HCT116 (cell line): ENCODE measurements around the gene RNPEPL1. TPM values are rescaled to one million over a fixed set of nuclear protein-coding genes. Genes with fewer than 3 reads are reported as not detected.
A peak's percentile ranks its signal among the peaks of the same experiment; 100 is the strongest.

Experiments used
- ATAC-seq: fragments of 200-7000 bp; cut with Tn5 transposase; 2 replicates; pipeline ENCODE4 v1.9.1; 2020; ENCODE audit warnings: mild to moderate bottlenecking, moderate library complexity
- BruUV-seq: library from RNA; stranded (reverse); fragments of 400-500 nt; replicated peaks from 2 replicates; lab custom pipeline; 2021; lab: Mats Ljungman, UMichigan
- CTCF ChIA-PET: fragments of 300-600 bp; sonication (Branson Sonifier 250); formaldehyde crosslinking; loops from one replicate; lab custom pipeline; 2021; ENCODE audit warnings: antibody characterized with exemption; lab: Charles Lee
- POLR2A ChIA-PET: fragments of 300-600, 350-600 bp; sonication (Branson Sonifier 250); formaldehyde crosslinking; loops from one replicate; lab custom pipeline; 2021; ENCODE audit warnings: antibody characterized with exemption; lab: Charles Lee
- RAD21 ChIA-PET, 2 experiments: fragments of 300-600 bp; sonication (Branson Sonifier 250); formaldehyde crosslinking; loops; one replicate each; lab custom pipeline; 2023; ENCODE audit warnings: low total read pairs in 2 of 2; ENCODE audit not compliant: uncharacterized antibody in 2 of 2, unreplicated experiment in 2 of 2, low non-redundant PET in 1 of 2; lab: Charles Lee
- DNase-seq: peaks from one replicate; pipeline ENCODE4 v3.0.0-alpha.2; 2010; ENCODE audit warnings: low read depth, low spot score
- H2AFZ ChIP-seq: fragments of 200-600 bp; shearing (Covaris generic), sonication (generic); 2 replicates; pipeline ENCODE4 v1.6.1; 2017; ENCODE audit warnings: low read depth, mixed run types, mixed read lengths, antibody characterized with exemption, low read length; ENCODE audit not compliant: poor library complexity, severe bottlenecking
- H3K27ac ChIP-seq: 2 replicates; pipeline ENCODE4 v1.5.1; 2012; ENCODE audit warnings: low read depth, low read length
- H3K27me3 ChIP-seq: fragments of 200-600 bp; sonication (generic); 2 replicates; pipeline ENCODE4 v1.6.1; 2016; ENCODE audit warnings: mixed run types, low read length, mixed read lengths; ENCODE audit not compliant: insufficient read depth
- H3K36me3 ChIP-seq, 2 experiments: fragments of 200-500 bp in 1 of 2; fragments of 200-600 bp in 1 of 2; sonication (Bioruptor generic) in 1 of 2; sonication (generic) in 1 of 2; 2 replicates each; pipeline versions ENCODE4 v1.5.1 to v1.6.1; 2014 to 2016; ENCODE audit warnings: low read length in 2 of 2, inconsistent platforms in 1 of 2, mixed read lengths in 1 of 2, mixed run types in 1 of 2; ENCODE audit not compliant: insufficient read depth in 2 of 2, control insufficient read depth in 1 of 2
- H3K4me1 ChIP-seq, 2 experiments: fragments of 200-600 bp in 1 of 2; sonication (generic) in 1 of 2; 2 replicates each; pipeline versions ENCODE4 v1.5.1 to v1.6.1; 2012 to 2017; ENCODE audit warnings: low read length in 2 of 2, inconsistent platforms in 1 of 2, mild to moderate bottlenecking in 1 of 2, mixed read lengths in 1 of 2, mixed run types in 1 of 2, moderate library complexity in 1 of 2; ENCODE audit not compliant: insufficient read depth in 2 of 2, control insufficient read depth in 1 of 2
- H3K4me2 ChIP-seq: fragments of 200-600 bp; sonication (generic); 2 replicates; pipeline ENCODE4 v1.6.1; 2017; ENCODE audit warnings: mixed run types, low read length, mixed read lengths
- H3K4me3 ChIP-seq, 2 experiments: fragments of 200-600 bp in 1 of 2; sonication (generic) in 1 of 2; replicated peaks in 1 of 2; 2 replicates each; pipeline ENCODE4 v1.5.1; 2011 to 2016; ENCODE audit warnings: low read length in 2 of 2, control low read depth in 1 of 2, low read depth in 1 of 2, mild to moderate bottlenecking in 1 of 2, mixed read lengths in 1 of 2, mixed run types in 1 of 2
- H3K79me2 ChIP-seq: fragments of 200-600 bp; sonication (generic); 2 replicates; pipeline ENCODE4 v1.6.1; 2017; ENCODE audit warnings: mild to moderate bottlenecking, mixed run types, low read length, moderate library complexity, mixed read lengths; ENCODE audit not compliant: insufficient read depth
- H3K9ac ChIP-seq: fragments of 200-600 bp; sonication (generic); 2 replicates; pipeline ENCODE4 v1.6.1; 2016; ENCODE audit warnings: low read length, mixed read lengths
- H3K9me2 ChIP-seq: fragments of 200-600 bp; sonication (generic), shearing (Covaris generic); 2 replicates; pipeline ENCODE4 v1.6.1; 2017; ENCODE audit warnings: mixed run types, mild to moderate bottlenecking, moderate library complexity; ENCODE audit not compliant: insufficient read depth
- H3K9me3 ChIP-seq, 2 experiments: fragments of 200-500 bp in 1 of 2; fragments of 200-600 bp in 1 of 2; sonication (Bioruptor generic) in 1 of 2; sonication (generic) in 1 of 2; 2 replicates each; pipeline ENCODE4 v1.6.1; 2014 to 2017; ENCODE audit warnings: low read length in 2 of 2, mixed read lengths in 2 of 2, inconsistent platforms in 1 of 2, low read depth in 1 of 2, mild to moderate bottlenecking in 1 of 2, mixed run types in 1 of 2, moderate library complexity in 1 of 2; ENCODE audit not compliant: control insufficient read depth in 1 of 2, insufficient read depth in 1 of 2
- H4K20me1 ChIP-seq: fragments of 200-600 bp; sonication (generic), shearing (Covaris generic); 2 replicates; pipeline ENCODE4 v1.6.1; 2017; ENCODE audit warnings: mixed run types, mild to moderate bottlenecking, moderate library complexity; ENCODE audit not compliant: insufficient read depth
- CEBPB ChIP-seq: IDR thresholded peaks from 2 replicates; pipeline ENCODE4 v1.6.1; 2012; ENCODE audit warnings: low read depth
- FOSL1 ChIP-seq: IDR thresholded peaks from 2 replicates; pipeline ENCODE4 v1.6.1; 2012; ENCODE audit warnings: low read depth
- POLR2AphosphoS5 ChIP-seq: IDR thresholded peaks from 2 replicates; pipeline ENCODE4 v1.6.1; 2011; ENCODE audit warnings: mild to moderate bottlenecking, low read depth, low read length, moderate library complexity
- SRF ChIP-seq: IDR thresholded peaks from 2 replicates; pipeline ENCODE4 v1.6.1; 2012; ENCODE audit warnings: low read depth
- TCF7L2 ChIP-seq: IDR thresholded peaks from 2 replicates; pipeline ENCODE4 v1.7.0; 2011; ENCODE audit warnings: borderline replicate concordance, inconsistent platforms; ENCODE audit not compliant: insufficient read depth, insufficient read length; ENCODE audit errors: extremely low read depth
- YY1 ChIP-seq: IDR thresholded peaks from 2 replicates; pipeline ENCODE4 v1.6.1; 2011; ENCODE audit warnings: low read length, low read depth, moderate library complexity, mild to moderate bottlenecking; ENCODE audit not compliant: insufficient replicate concordance; ENCODE audit errors: extremely low read depth
- intact Hi-C: fragments of 100-400 bp; cut with micrococcal nuclease; formaldehyde crosslinking; loops from 2 replicates; pipeline ENCODE4 v1.10.0; 2022
- total RNA-seq: library from RNA; stranded (reverse); gene quantifications from one replicate; pipeline ENCODE4 v1.2.1, GENCODE V29; 2021; ENCODE audit not compliant: unreplicated experiment
- TF ChIP-seq, protein P1 (sequence below): IDR thresholded peaks from 2 replicates; pipeline ENCODE4 v1.6.1; 2012; ENCODE audit warnings: low read depth
- TF ChIP-seq, protein P2 (sequence below): IDR thresholded peaks from 2 replicates; pipeline ENCODE4 v1.6.1; 2012
- TF ChIP-seq, protein P3 (sequence below), 3 experiments: fragments of 200-600 bp in 1 of 3; sonication (generic) in 1 of 3; IDR thresholded peaks in 2 of 3; conservative IDR thresholded peaks in 1 of 3; 2 replicates each; pipeline ENCODE4 v1.5.1; 2012 to 2017; ENCODE audit warnings: low read depth in 2 of 3, low read length in 2 of 3, antibody characterized with exemption in 1 of 3, borderline replicate concordance in 1 of 3, control low read depth in 1 of 3, mild to moderate bottlenecking in 1 of 3, mixed read lengths in 1 of 3, mixed run types in 1 of 3, moderate library complexity in 1 of 3; ENCODE audit not compliant: insufficient read depth in 1 of 3

Gene RNPEPL1
- total RNA-seq, 1 experiment from 2014 or later, result 49.7 TPM

DNA sequence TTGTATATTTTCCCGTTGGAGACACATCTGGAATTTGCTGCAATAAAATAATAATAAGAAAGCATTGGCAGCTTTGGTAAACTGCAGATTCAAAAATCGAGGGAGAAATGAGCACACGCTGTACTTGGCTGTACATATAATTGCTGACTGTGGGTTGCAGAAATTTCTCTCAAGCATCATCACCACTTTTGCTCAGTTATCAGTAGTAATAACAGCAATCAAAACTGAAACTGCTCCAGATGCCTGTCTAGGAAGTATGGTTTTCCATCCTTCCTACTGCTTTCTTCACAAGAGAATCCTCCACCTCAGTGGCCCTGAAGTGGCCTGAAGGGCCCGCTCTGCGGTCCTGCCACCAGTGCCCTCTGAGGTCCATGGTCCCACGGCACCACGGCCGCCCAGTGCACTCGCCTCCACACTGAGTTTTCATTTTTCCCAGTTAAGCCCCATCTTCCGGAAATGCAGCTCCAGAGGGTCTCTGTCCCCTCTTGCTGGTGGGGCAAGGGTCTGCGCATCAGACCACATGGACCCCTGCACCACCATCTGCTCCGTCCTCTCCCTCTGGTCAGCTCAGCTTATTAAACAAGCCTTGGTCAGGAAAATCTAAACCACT, 4.2 kb upstream of the RNPEPL1 start (continued):
- TF ChIP-seq YY1, result no peak
- TF ChIP-seq, protein P1, sequence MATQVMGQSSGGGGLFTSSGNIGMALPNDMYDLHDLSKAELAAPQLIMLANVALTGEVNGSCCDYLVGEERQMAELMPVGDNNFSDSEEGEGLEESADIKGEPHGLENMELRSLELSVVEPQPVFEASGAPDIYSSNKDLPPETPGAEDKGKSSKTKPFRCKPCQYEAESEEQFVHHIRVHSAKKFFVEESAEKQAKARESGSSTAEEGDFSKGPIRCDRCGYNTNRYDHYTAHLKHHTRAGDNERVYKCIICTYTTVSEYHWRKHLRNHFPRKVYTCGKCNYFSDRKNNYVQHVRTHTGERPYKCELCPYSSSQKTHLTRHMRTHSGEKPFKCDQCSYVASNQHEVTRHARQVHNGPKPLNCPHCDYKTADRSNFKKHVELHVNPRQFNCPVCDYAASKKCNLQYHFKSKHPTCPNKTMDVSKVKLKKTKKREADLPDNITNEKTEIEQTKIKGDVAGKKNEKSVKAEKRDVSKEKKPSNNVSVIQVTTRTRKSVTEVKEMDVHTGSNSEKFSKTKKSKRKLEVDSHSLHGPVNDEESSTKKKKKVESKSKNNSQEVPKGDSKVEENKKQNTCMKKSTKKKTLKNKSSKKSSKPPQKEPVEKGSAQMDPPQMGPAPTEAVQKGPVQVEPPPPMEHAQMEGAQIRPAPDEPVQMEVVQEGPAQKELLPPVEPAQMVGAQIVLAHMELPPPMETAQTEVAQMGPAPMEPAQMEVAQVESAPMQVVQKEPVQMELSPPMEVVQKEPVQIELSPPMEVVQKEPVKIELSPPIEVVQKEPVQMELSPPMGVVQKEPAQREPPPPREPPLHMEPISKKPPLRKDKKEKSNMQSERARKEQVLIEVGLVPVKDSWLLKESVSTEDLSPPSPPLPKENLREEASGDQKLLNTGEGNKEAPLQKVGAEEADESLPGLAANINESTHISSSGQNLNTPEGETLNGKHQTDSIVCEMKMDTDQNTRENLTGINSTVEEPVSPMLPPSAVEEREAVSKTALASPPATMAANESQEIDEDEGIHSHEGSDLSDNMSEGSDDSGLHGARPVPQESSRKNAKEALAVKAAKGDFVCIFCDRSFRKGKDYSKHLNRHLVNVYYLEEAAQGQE, result no peak
- TF ChIP-seq, protein P2, sequence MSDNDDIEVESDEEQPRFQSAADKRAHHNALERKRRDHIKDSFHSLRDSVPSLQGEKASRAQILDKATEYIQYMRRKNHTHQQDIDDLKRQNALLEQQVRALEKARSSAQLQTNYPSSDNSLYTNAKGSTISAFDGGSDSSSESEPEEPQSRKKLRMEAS, result no peak

DNA sequence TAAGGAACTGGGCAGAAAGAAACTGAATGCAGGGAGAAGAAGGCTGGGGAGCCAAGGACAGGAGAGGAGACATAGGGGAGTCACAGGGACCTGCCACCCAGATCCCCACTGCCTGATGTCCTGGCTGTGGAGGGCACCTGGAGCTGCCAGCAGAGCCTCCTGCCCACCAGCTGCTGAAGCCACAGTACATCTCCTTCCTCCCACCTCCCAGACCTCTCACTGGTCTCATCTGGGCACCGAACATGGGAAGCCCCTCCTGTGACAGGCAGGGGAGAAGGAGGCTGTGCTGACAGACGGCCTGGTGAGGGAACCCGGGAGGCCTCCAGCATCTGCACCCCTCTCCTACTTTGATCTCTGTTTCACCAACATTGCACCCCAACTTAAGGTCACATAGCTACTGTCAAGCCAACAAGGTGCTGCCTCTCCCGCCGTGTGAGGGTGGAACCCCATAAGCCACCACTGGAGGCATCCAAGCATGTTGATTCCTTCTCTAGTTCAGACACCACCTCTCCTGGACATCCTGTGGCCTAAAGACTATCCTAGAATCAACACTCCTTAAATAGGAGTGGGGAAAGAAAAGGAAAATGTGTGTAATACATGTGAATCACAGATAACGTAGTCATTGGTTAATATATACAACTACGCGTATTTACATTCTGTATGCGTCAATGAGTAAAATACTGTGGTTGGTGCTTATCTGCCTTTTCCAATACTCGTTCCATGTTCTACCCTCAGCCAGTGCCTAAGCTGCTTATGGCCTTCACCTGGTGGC, 3.5 kb upstream of the RNPEPL1 start:
- TF ChIP-seq TCF7L2, result no peak
- no peak for TF ChIP-seq CEBPB
- TF ChIP-seq FOSL1, result no peak
- TF ChIP-seq SRF, result no peak
- TF ChIP-seq, protein P3, sequence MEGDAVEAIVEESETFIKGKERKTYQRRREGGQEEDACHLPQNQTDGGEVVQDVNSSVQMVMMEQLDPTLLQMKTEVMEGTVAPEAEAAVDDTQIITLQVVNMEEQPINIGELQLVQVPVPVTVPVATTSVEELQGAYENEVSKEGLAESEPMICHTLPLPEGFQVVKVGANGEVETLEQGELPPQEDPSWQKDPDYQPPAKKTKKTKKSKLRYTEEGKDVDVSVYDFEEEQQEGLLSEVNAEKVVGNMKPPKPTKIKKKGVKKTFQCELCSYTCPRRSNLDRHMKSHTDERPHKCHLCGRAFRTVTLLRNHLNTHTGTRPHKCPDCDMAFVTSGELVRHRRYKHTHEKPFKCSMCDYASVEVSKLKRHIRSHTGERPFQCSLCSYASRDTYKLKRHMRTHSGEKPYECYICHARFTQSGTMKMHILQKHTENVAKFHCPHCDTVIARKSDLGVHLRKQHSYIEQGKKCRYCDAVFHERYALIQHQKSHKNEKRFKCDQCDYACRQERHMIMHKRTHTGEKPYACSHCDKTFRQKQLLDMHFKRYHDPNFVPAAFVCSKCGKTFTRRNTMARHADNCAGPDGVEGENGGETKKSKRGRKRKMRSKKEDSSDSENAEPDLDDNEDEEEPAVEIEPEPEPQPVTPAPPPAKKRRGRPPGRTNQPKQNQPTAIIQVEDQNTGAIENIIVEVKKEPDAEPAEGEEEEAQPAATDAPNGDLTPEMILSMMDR (IDR thresholded peaks at IDR 0.05 in 2 of 3, conservative IDR thresholded peaks at IDR 0.05 in 1 of 3; ENCODE audit: borderline replicate concordance in 1 of 3, insufficient read depth in 1 of 3, low read depth in 2 of 3, low read length in 2 of 3), result peak in 2 of 3 experiments; percentile 25 to 39; a peak in 3 of 6 replicates
- TF ChIP-seq POLR2AphosphoS5, result peak; percentile 39
- ChIA-PET CTCF (interaction anchor here (1.4 to 3.4 kb wide), 4 partner anchors 15 to 51 kb away, joined by 3 to 48 read pairs (median 24); partner anchors contain the start of gene CAPN10), RAD21 (interaction anchor here in 1 of 2 experiments (1.5 kb wide), 1 partner anchor 8 kb away, joined by 4 read pairs; no protein-coding TSS in a partner anchor), POLR2A (interaction anchor here (0.7 to 1.1 kb wide), 4 partner anchors 8 to 130 kb away, joined by 3 to 4 read pairs (median 4); no protein-coding TSS in a partner anchor)
- no TSS peak for BruUV-seq
- Histone ChIP-seq H2AFZ (no peak overlapping the region), H3K36me3 (peaks cover 0 to 7% of the 10 kb centered on the region in 2 experiments; a peak in 1 of 4 replicates), H3K27me3 (no peaks in the 10 kb centered on the region), H3K27ac (peak overlapping the region; percentile 100), H4K20me1 (no peaks in the 10 kb centered on the region), H3K9ac (peak overlapping the region; percentile 87), H3K9me2 (no peaks in the 10 kb centered on the region), H3K4me3 (peak overlapping the region; percentile 55 to 63), H3K4me2 (peak overlapping the region; percentile 86), H3K9me3 (no peaks in the 10 kb centered on the region), H3K79me2 (peaks cover 31% of the 10 kb centered on the region), H3K4me1 (peaks cover 45 to 69% of the 10 kb centered on the region in 2 experiments)
- DNase-seq (no peak), ATAC-seq (no peak)
- intact Hi-C loops, result loop anchor here (5.0 to 10.0 kb wide), 2 partner anchors 52 to 330 kb away; no protein-coding TSS in a partner anchor
